Neural cell (in vitro differentiated cells): Measurements from ENCODE around the gene YY1. TPM values are rescaled to one million over a fixed set of nuclear protein-coding genes. Genes with fewer than 3 reads are reported as not detected.

Experiments
- H2AFZ ChIP-seq: fragments of 200-600, 300-800 bp; sonication (generic), shearing (Covaris generic); 2 replicates; pipeline ENCODE4 v1.6.0; 2014; ENCODE audit warnings: low read depth, mild to moderate bottlenecking, antibody characterized with exemption, low read length, moderate library complexity
- H3F3A ChIP-seq: fragments of 200-600 bp; shearing (Covaris generic); 2 replicates; pipeline ENCODE4 v1.6.1; 2016; ENCODE audit warnings: mild to moderate bottlenecking, moderate library complexity, mixed read lengths, antibody characterized with exemption, low read length; ENCODE audit not compliant: insufficient read depth, poor library complexity, severe bottlenecking
- H3K27ac ChIP-seq: fragments of 200-600, 300-800 bp; sonication (generic), shearing (Covaris generic); 2 replicates; pipeline ENCODE4 v1.5.1; 2014; ENCODE audit warnings: mild to moderate bottlenecking, low read length, moderate library complexity
- H3K27me3 ChIP-seq: fragments of 300-800, 200-600 bp; sonication (generic), shearing (Covaris generic); 2 replicates; pipeline ENCODE4 v1.6.0; 2014; ENCODE audit warnings: mild to moderate bottlenecking, low read depth, low read length, moderate library complexity; ENCODE audit not compliant: insufficient read depth
- H3K36me3 ChIP-seq: fragments of 300-800, 200-600 bp; sonication (generic), shearing (Covaris generic); 2 replicates; pipeline ENCODE4 v1.5.1; 2014; ENCODE audit warnings: mild to moderate bottlenecking, antibody characterized with exemption, low read length, moderate library complexity; ENCODE audit not compliant: insufficient read depth
- H3K4me2 ChIP-seq: fragments of 300-800, 200-600 bp; sonication (generic), shearing (Covaris generic); 2 replicates; pipeline ENCODE4 v1.6.0; 2014; ENCODE audit warnings: mild to moderate bottlenecking, low read length
- H3K4me3 ChIP-seq: fragments of 300-800, 200-600 bp; sonication (generic), shearing (Covaris generic); 2 replicates; pipeline ENCODE4 v1.5.1; 2014; ENCODE audit warnings: mild to moderate bottlenecking, low read length, moderate library complexity
- H3K79me2 ChIP-seq: fragments of 200-600 bp; shearing (Covaris generic); replicated peaks from 2 replicates; pipeline ENCODE4 v1.6.0; 2014; ENCODE audit warnings: mild to moderate bottlenecking, low read length, moderate library complexity; ENCODE audit not compliant: insufficient read depth
- H3K9ac ChIP-seq: fragments of 300-800, 200-600 bp; sonication (generic), shearing (Covaris generic); 2 replicates; pipeline ENCODE4 v1.6.1; 2016; ENCODE audit warnings: mild to moderate bottlenecking, low read length, mixed read lengths
- H3K9me2 ChIP-seq: fragments of 200-600 bp; shearing (Covaris generic); 2 replicates; pipeline ENCODE4 v1.6.1; 2016; ENCODE audit warnings: mild to moderate bottlenecking, low read length, mixed read lengths; ENCODE audit not compliant: insufficient read depth
- H3K9me3 ChIP-seq: fragments of 200-600, 300-800 bp; sonication (generic), shearing (Covaris generic); 2 replicates; pipeline ENCODE4 v1.6.1; 2016; ENCODE audit warnings: mild to moderate bottlenecking, mixed run types, low read length, moderate library complexity, mixed read lengths
- H4K20me1 ChIP-seq: fragments of 200-600 bp; shearing (Covaris generic); 2 replicates; pipeline ENCODE4 v1.6.1; 2016; ENCODE audit warnings: mild to moderate bottlenecking, mixed run types; ENCODE audit not compliant: insufficient read depth
- EP300 ChIP-seq: fragments of 450-650 bp; conservative IDR thresholded peaks from 2 replicates; pipeline ENCODE4 v1.6.1; 2014; ENCODE audit warnings: antibody characterized with exemption, mild to moderate bottlenecking, moderate library complexity; ENCODE audit not compliant: poor library complexity, severe bottlenecking
- EZH2 ChIP-seq: fragments of 200-600, 300-800 bp; shearing (Covaris generic), sonication (generic); IDR thresholded peaks from 2 replicates; pipeline ENCODE4 v1.6.1; 2014; ENCODE audit warnings: antibody characterized with exemption, low read length, borderline replicate concordance, mild to moderate bottlenecking; ENCODE audit not compliant: insufficient read depth, poor library complexity, severe bottlenecking
- MXI1 ChIP-seq: fragments of 450-650 bp; conservative IDR thresholded peaks from 2 replicates; pipeline ENCODE4 v1.6.1; 2014; ENCODE audit warnings: antibody characterized with exemption, mild to moderate bottlenecking; ENCODE audit not compliant: poor library complexity, severe bottlenecking
- RAD21 ChIP-seq: fragments of 450-650 bp; conservative IDR thresholded peaks from 2 replicates; pipeline ENCODE4 v1.6.1; 2014; ENCODE audit warnings: antibody characterized with exemption, mild to moderate bottlenecking, moderate library complexity
- SMC3 ChIP-seq: fragments of 450-650 bp; conservative IDR thresholded peaks from 2 replicates; pipeline ENCODE4 v1.6.1; 2014; ENCODE audit warnings: antibody characterized with exemption, mild to moderate bottlenecking, moderate library complexity; ENCODE audit not compliant: poor library complexity
- polyA plus RNA-seq: library from polyadenylated mRNA; depleted of rRNA; stranded (reverse); fragments of >200 nt; gene quantifications from 2 replicates; pipeline ENCODE4 v1.2.3, GENCODE V29; 2014
- TF ChIP-seq, protein P1 (sequence below): fragments of 450-650 bp; IDR thresholded peaks from 2 replicates; pipeline ENCODE4 v1.5.1; 2014; ENCODE audit warnings: antibody characterized with exemption, mild to moderate bottlenecking, moderate library complexity; ENCODE audit not compliant: poor library complexity, severe bottlenecking
- TF ChIP-seq, protein P2 (sequence below): IDR thresholded peaks from 2 replicates; pipeline ENCODE4 v1.6.1; 2012; ENCODE audit warnings: borderline replicate concordance

Gene YY1
- polyA plus RNA-seq, 1 donor from 2014 or later: 50.4 TPM

DNA sequence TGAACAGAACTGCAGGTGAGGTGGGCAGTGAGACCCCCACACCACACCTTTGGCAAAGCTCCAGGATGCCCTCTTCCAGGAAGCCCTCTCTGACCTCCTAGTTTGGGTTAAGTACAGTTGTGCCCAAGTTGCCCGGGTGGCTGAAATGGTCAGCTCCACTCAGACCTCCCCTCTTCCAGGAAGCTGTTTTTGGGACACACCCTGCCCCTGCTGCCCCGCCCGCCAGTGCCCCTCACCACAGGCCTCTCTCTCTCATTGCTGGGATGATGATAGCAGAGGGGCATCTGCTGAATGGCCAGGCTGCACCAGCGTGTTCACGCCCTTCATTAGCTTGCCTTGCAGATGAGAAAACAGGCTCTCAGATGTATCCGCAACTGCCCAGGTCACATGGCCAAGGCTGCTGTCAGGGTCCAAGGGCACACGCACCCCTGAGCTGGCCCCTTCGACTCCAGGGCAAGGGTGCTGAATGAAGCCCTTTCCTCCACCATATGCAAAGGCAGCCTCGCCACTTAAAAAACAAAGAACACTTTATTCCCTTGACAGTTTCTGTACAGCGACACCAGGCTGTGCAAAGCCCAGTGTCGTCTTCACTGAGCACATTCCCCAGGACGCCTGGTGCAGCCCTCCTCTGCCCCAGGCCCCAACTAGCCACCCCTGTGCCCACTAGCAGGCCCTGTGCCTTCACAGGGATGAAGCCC is 51.8 kb downstream of the YY1 start:
- Histone ChIP-seq H3K27ac (no peak overlapping the region), H3K9me2 (no peaks in the 10 kb centered on the region), H3K9ac (no peak overlapping the region), H3K4me2 (no peak overlapping the region), H2AFZ (no peak overlapping the region), H3K4me3 (no peak overlapping the region), H3K36me3 (peaks cover 8% of the 10 kb centered on the region), H4K20me1 (no peaks in the 10 kb centered on the region), H3F3A (no peaks in the 10 kb centered on the region), H3K79me2 (no peaks in the 10 kb centered on the region), H3K27me3 (no peaks in the 10 kb centered on the region), H3K9me3 (no peaks in the 10 kb centered on the region)
- TF ChIP-seq, protein P1, sequence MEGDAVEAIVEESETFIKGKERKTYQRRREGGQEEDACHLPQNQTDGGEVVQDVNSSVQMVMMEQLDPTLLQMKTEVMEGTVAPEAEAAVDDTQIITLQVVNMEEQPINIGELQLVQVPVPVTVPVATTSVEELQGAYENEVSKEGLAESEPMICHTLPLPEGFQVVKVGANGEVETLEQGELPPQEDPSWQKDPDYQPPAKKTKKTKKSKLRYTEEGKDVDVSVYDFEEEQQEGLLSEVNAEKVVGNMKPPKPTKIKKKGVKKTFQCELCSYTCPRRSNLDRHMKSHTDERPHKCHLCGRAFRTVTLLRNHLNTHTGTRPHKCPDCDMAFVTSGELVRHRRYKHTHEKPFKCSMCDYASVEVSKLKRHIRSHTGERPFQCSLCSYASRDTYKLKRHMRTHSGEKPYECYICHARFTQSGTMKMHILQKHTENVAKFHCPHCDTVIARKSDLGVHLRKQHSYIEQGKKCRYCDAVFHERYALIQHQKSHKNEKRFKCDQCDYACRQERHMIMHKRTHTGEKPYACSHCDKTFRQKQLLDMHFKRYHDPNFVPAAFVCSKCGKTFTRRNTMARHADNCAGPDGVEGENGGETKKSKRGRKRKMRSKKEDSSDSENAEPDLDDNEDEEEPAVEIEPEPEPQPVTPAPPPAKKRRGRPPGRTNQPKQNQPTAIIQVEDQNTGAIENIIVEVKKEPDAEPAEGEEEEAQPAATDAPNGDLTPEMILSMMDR: no peak
- TF ChIP-seq EP300 (no peak), RAD21 (no peak), MXI1 (no peak), SMC3 (no peak)
- TF ChIP-seq, protein P2, sequence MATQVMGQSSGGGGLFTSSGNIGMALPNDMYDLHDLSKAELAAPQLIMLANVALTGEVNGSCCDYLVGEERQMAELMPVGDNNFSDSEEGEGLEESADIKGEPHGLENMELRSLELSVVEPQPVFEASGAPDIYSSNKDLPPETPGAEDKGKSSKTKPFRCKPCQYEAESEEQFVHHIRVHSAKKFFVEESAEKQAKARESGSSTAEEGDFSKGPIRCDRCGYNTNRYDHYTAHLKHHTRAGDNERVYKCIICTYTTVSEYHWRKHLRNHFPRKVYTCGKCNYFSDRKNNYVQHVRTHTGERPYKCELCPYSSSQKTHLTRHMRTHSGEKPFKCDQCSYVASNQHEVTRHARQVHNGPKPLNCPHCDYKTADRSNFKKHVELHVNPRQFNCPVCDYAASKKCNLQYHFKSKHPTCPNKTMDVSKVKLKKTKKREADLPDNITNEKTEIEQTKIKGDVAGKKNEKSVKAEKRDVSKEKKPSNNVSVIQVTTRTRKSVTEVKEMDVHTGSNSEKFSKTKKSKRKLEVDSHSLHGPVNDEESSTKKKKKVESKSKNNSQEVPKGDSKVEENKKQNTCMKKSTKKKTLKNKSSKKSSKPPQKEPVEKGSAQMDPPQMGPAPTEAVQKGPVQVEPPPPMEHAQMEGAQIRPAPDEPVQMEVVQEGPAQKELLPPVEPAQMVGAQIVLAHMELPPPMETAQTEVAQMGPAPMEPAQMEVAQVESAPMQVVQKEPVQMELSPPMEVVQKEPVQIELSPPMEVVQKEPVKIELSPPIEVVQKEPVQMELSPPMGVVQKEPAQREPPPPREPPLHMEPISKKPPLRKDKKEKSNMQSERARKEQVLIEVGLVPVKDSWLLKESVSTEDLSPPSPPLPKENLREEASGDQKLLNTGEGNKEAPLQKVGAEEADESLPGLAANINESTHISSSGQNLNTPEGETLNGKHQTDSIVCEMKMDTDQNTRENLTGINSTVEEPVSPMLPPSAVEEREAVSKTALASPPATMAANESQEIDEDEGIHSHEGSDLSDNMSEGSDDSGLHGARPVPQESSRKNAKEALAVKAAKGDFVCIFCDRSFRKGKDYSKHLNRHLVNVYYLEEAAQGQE: no peak

DNA sequence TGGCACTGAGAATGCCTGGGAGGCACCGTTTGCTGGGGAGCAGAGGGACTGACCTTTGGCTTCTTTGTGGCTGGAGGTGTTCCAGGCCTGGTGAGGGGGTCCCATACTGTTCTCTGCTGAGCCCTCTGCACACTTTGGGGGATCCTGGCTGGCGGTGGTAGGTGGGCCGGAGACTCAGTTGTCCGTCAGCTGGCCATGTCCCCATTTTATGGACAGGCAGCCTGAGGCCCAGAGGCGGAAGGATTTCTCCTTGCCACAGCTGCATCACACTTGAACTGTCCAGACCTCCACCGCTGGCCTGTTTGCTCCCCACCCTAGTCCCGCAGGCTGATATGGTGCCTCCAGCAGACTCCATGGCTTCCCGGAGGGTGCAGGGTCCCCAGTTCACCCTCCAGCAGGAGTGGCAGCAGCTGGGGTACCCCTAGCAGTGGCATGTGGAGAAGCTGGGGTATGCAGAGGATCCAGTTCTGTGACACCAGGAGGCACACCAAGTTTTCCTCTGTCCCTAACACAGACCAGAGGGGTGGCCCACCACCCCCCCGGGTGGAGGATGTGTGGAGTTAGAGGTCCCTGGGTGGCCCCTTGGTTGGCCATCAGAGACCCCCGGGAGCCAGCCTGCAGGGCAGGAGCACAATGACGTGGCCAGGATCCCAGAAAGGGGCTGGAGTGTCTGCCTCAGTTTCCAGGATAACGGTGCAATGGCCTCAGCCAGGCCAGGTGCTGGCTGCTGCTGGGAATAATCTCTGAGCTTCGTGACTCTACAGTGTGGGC is 52.5 kb downstream of the YY1 start:
- Histone ChIP-seq H3F3A (no peaks in the 10 kb centered on the region), H3K4me3 (no peak overlapping the region), H3K79me2 (no peaks in the 10 kb centered on the region), H3K4me2 (no peak overlapping the region), H3K9me2 (no peaks in the 10 kb centered on the region), H3K9me3 (no peaks in the 10 kb centered on the region), H3K27ac (no peak overlapping the region), H3K27me3 (no peaks in the 10 kb centered on the region), H2AFZ (no peak overlapping the region), H4K20me1 (no peaks in the 10 kb centered on the region), H3K36me3 (peaks cover 8% of the 10 kb centered on the region), H3K9ac (no peak overlapping the region)
- TF ChIP-seq EZH2 (no peak), SMC3 (no peak)
- TF ChIP-seq, protein P1: no peak
